Pancreas (tissue), 10 donors: ENCODE results near the gene KCNQ5. TPM values are rescaled to one million over a fixed set of nuclear protein-coding genes. Genes with fewer than 3 reads are reported as not detected.
A peak's percentile ranks its signal among the peaks of the same experiment; 100 is the strongest.

Experiments used
- ATAC-seq, 4 donors: fragments of 200-7000 bp; cut with Tn5 transposase; one replicate each; pipeline versions ENCODE4 v1.8.0 to v1.9.1; 2020; ENCODE audit warnings: mild to moderate bottlenecking in 4 of 4, moderate library complexity in 4 of 4
- DNase-seq, 6 donors: peaks; one replicate each; pipeline ENCODE4 v3.0.0-alpha.2; 2020
- FAIRE-seq: peaks from 2 replicates; lab custom pipeline; 2012; peaks lifted over from hg19 to GRCh38; lab: Jason Lieb, UNC
- H3K27ac ChIP-seq, 4 donors: fragments of 200-600 bp; sonication (generic); 1 replicate in 3 of 4; 2 replicates in 1 of 4; pipeline versions ENCODE4 v1.5.0 to v1.8.0; 2020
- H3K27me3 ChIP-seq, 4 donors: fragments of 200-600 bp; one replicate each; pipeline ENCODE4 v1.8.0; 2021
- H3K36me3 ChIP-seq, 3 donors: fragments of 200-600 bp; sonication (generic) in 1 of 3; one replicate each; pipeline versions ENCODE4 v1.5.0 to v1.8.0; 2020 to 2021
- H3K4me1 ChIP-seq, 3 donors: fragments of 200-600 bp; one replicate each; pipeline ENCODE4 v1.8.0; 2021
- H3K4me3 ChIP-seq, 4 donors: fragments of 200-600 bp; sonication (generic) in 2 of 4; one replicate each; pipeline versions ENCODE4 v1.5.0 to v1.8.0; 2020 to 2021
- H3K9me3 ChIP-seq, 4 donors: fragments of 200-600 bp; one replicate each; pipeline ENCODE4 v1.8.0; 2021
- WGBS, 2 donors: extraction: QIAGEN DNeasy Blood & Tissue Kit; methylation state at CpG; one replicate each; pipeline ENCODE4 v1.1.7; 2013; 5-methylcytosine and 5-hydroxymethylcytosine counted together
- intact Hi-C, 3 donors: fragments of 100-400 bp; cut with DNase I; formaldehyde crosslinking; loops; one replicate each; pipeline versions ENCODE4 v1.11.1 to v1.14.2; 2022
- polyA plus RNA-seq, 2 donors: library from polyadenylated mRNA; stranded (reverse); fragments of 200-250 nt; gene quantifications; one replicate each; pipeline ENCODE4 v1.2.3, GENCODE V29; 2013
- total RNA-seq, 6 donors: library from RNA; stranded (reverse); fragmentation: NEBNext Ultra II Directional in 4 of 6; extraction: Animal tissue kit (Norgen Biotek cat#: 25700) in 4 of 6; gene quantifications; one replicate each; pipeline versions ENCODE4 v1.2.1 to v1.2.4, GENCODE V29; 2021 to 2023
- TF ChIP-seq, protein P1 (sequence below), 4 donors: fragments of 200-600 bp; sonication (generic) in 3 of 4; IDR thresholded peaks; one replicate each; pipeline versions ENCODE4 v1.5.0 to v1.8.0; 2021; ENCODE audit warnings: antibody characterized with exemption in 4 of 4
- donor health status: healthy with polysubstance abuse.
- donor health status: DM: no; HTN: no; CAD: no; lungs with moderate emphysema.
- donor health status: DM: no; HTN: no; CAD: no.
- donor health status: control.
- donor health status: control.
- donor health status: Bipolar disorder and iron deficiency.
- donor health status: DM: yes; HTN: yes; CAD: no.
- donor health status: DM: no; HTN: no; CAD: no.
- donor health status: DM: no; HTN: no; CAD: no.
- donor health status: DM: yes; HTN: yes; CAD: no.

The KCNQ5 gene
- total and polyA plus RNA-seq, 8 donors, result 0.03 to 1.1 (median 0.13) TPM

DNA sequence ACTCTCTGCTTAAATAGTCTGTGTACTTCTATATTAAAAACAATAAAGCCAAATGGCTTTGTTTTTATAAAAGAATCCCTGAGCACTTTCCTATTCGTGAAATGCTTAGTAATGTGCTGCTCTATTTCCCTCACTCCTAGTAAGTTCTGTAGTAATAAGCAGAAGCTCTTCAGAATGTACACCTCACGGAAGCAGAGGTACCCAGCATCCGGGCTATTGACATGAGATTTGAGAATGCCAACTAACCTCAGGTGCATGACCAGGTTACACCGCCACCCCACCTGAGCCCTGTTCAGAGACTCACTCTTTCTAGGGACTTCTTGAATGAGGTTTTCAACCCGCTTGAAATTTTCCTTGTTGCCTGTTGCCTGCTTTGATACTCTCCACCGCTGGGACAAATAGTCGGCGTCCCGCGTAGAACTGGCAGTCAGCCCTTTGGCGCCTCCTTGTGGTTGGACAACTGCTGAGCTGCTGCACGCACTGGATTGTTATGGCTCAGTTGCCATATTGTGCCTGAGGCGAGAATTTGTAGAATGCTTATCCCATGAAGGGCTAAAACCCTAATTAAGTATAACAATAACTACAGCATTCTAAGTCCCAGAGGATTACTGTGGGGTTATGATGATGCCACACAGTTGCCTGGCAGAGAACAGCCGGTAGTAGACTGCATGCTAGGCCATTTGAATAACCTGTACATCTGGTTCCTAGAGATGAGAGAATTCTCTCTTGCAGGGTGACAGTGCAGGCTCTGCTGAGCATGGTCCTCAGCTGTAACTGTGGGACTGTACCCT, 508.0 kb downstream of the KCNQ5 start:
- TF ChIP-seq, protein P1, sequence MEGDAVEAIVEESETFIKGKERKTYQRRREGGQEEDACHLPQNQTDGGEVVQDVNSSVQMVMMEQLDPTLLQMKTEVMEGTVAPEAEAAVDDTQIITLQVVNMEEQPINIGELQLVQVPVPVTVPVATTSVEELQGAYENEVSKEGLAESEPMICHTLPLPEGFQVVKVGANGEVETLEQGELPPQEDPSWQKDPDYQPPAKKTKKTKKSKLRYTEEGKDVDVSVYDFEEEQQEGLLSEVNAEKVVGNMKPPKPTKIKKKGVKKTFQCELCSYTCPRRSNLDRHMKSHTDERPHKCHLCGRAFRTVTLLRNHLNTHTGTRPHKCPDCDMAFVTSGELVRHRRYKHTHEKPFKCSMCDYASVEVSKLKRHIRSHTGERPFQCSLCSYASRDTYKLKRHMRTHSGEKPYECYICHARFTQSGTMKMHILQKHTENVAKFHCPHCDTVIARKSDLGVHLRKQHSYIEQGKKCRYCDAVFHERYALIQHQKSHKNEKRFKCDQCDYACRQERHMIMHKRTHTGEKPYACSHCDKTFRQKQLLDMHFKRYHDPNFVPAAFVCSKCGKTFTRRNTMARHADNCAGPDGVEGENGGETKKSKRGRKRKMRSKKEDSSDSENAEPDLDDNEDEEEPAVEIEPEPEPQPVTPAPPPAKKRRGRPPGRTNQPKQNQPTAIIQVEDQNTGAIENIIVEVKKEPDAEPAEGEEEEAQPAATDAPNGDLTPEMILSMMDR (IDR thresholded peaks at IDR 0.05), result peak; percentile 77 to 90 (median 86)
- H3K27me3 ChIP-seq, result no peaks in the 10 kb centered on the region
- DNase-seq (peak; percentile 62 to 92 (median 83)), FAIRE-seq (no peak), ATAC-seq (peak; percentile 96 to 100 (median 99))
- intact Hi-C loops, result loop anchor here in 1 of 3 donors (5.0 to 10.0 kb wide), 2 partner anchors 513 to 715 kb away; no protein-coding TSS in a partner anchor
- peak overlapping the region in 2 of 4 donors; percentile 5 to 28 for H3K4me3 ChIP-seq
- no peaks in the 10 kb centered on the region for H3K36me3 ChIP-seq
- 11 to 13% methylated on average over 14 of the region's 14 CpGs for WGBS, 2 donors
- H3K4me1 ChIP-seq, result no peaks in the 10 kb centered on the region
- H3K27ac ChIP-seq, result no peak overlapping the region
- H3K9me3 ChIP-seq, result no peaks in the 10 kb centered on the region

DNA sequence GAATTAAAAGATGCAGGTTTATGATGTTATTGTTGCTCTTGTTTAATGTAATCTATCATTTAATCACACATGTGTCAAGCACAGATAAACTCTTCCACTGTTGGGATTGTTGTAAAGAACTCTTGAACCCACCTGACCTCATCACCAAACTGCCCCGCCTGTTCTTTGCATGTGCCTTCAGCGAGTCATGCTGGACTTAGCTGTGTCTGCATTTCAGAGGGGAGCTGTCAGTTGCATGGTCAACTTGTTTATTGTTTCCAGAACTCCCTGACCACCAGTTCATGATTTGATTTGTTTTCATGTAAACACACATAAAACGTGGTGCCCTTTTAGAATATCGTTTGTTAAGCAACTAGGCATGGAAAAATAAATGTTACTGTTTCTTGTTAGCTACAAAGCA, 509.8 kb downstream of the KCNQ5 start:
- H3K4me3 ChIP-seq, result no peak overlapping the region
- H3K4me1 ChIP-seq, result no peaks in the 10 kb centered on the region
- H3K9me3 ChIP-seq, result no peaks in the 10 kb centered on the region
- no peak for FAIRE-seq
- H3K27me3 ChIP-seq, result no peaks in the 10 kb centered on the region
- no peak for ATAC-seq
- TF ChIP-seq, protein P1 (IDR thresholded peaks at IDR 0.05), result no peak
- 50 to 54% methylated on average over 4 of the region's 4 CpGs for WGBS, 2 donors
- intact Hi-C loops, result loop anchor here in 1 of 3 donors (10.0 kb wide), 1 partner anchor 717 kb away; no protein-coding TSS in a partner anchor
- no peak overlapping the region for H3K27ac ChIP-seq
- H3K36me3 ChIP-seq, result no peaks in the 10 kb centered on the region
- no peak for DNase-seq

DNA sequence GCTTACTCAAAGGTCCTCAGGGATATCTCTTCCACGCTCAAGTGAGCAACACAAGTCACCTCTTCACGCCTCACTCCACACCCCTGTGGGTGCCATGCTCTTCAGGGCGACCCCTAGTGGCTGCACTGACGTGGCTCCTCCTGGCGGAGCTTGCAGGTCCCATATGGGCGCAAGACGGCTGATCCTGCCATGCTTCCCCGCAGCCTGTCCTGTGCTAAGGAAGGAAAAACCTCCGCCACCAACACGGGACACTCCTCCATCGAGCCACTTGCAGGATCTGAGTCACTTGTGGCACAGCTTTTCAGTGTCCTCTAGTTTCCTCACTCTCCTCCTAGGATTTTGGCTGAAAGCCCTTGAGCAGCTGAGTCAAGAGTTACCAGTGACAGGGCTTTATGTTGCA, 512.7 kb downstream of the KCNQ5 start:
- ATAC-seq (peak in 1 of 4 donors; percentile 27), FAIRE-seq (no peak), DNase-seq (peak in 5 of 6 donors; percentile 18 to 59 (median 37))
- 54 to 56% methylated on average over 11 of the region's 11 CpGs for WGBS, 2 donors
- intact Hi-C loops, result loop anchor here in 1 of 3 donors (10.0 kb wide), 1 partner anchor 720 kb away; no protein-coding TSS in a partner anchor
- Histone ChIP-seq H3K27ac (no peak overlapping the region), H3K27me3 (no peaks in the 10 kb centered on the region), H3K36me3 (no peaks in the 10 kb centered on the region), H3K9me3 (no peaks in the 10 kb centered on the region), H3K4me1 (no peaks in the 10 kb centered on the region), H3K4me3 (no peak overlapping the region)
- TF ChIP-seq, protein P1 (IDR thresholded peaks at IDR 0.05), result no peak

DNA sequence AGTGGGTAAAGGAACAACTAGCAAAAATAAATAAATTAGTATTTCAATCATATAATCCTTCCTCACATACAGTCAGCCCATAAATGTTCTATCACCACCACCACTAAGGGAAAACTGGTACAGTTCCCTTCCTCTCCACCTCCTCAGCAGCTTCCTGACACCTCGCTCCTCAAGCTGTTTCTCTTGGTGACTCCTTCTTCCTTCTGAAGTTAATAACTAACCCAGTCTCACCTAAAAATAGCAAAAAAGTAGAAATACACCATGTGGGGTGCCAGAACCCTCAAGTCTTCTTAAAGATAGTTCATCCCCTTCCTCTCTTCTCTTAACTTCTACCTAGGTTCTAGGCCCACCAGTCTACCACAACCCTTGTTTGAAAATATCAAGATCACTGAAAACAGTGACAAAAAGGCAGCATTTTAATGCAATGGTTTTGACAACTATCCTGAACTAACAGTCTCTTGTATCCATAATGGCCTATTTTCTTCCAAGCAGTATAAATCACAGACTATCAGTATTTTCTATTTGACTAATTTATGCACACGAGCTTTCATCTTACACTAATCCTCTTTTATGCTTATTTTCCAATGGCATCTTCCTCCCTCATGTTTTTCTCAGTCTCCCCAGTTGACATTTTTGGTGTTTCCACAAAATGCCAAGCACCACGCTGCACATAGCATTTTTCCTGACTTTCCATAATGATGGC, 518.0 kb downstream of the KCNQ5 start:
- Histone ChIP-seq H3K4me3 (no peak overlapping the region), H3K36me3 (no peaks in the 10 kb centered on the region), H3K4me1 (no peaks in the 10 kb centered on the region), H3K27ac (no peak overlapping the region), H3K27me3 (no peaks in the 10 kb centered on the region), H3K9me3 (no peaks in the 10 kb centered on the region)
- WGBS, 2 donors, result 78 to 85% methylated on average over 3 of the region's 3 CpGs
- intact Hi-C loops, result loop anchor here in 1 of 3 donors (10.0 kb wide), 1 partner anchor 725 kb away; no protein-coding TSS in a partner anchor
- FAIRE-seq (no peak), ATAC-seq (no peak), DNase-seq (no peak)
- TF ChIP-seq, protein P1 (IDR thresholded peaks at IDR 0.05), result no peak
